Lower leg skin (tissue), 3 donors: ENCODE results near the gene NPHP3.

Source experiments
- CTCF ChIP-seq, 3 donors: fragments of 450-650 bp; IDR thresholded peaks; one replicate each; pipeline ENCODE4 v1.5.1; 2016; ENCODE audit warnings: antibody characterized with exemption in 3 of 3, mild to moderate bottlenecking in 3 of 3, moderate library complexity in 2 of 3
- POLR2A ChIP-seq, 2 donors: fragments of 450-650 bp; IDR thresholded peaks; one replicate each; pipeline ENCODE4 v1.6.1; 2016 to 2017; ENCODE audit warnings: antibody characterized with exemption in 2 of 2, mild to moderate bottlenecking in 1 of 2, moderate library complexity in 1 of 2

GRCh38 chr3:132721479-132722164 lies 587 bp downstream of the NPHP3 start:
- TF ChIP-seq CTCF (IDR thresholded peaks at IDR 0.05) (no peak), POLR2A (IDR thresholded peaks at IDR 0.05) (no peak)
